Subcutaneous adipose tissue (tissue), 4 donors: ENCODE measurements around the gene RHBDF2. TPM values are rescaled to one million over a fixed set of nuclear protein-coding genes. Genes with fewer than 3 reads are reported as not detected.

Source experiments
- total RNA-seq, 4 donors: library from RNA; depleted of rRNA; stranded (reverse); fragments of >200 nt; gene quantifications; one replicate each; pipeline ENCODE4 v1.1.0, GENCODE V29; 2016
- TF ChIP-seq, protein P1 (sequence below): fragments of 450-650 bp; IDR thresholded peaks from one replicate; pipeline ENCODE4 v1.5.1; 2016; ENCODE audit warnings: low read depth, mild to moderate bottlenecking, control low read depth, antibody characterized with exemption, moderate library complexity

The RHBDF2 gene
- total RNA-seq, 4 donors from 2014 or later, result 23.2 to 68.0 (median 37.2) TPM

- TF ChIP-seq, protein P1, sequence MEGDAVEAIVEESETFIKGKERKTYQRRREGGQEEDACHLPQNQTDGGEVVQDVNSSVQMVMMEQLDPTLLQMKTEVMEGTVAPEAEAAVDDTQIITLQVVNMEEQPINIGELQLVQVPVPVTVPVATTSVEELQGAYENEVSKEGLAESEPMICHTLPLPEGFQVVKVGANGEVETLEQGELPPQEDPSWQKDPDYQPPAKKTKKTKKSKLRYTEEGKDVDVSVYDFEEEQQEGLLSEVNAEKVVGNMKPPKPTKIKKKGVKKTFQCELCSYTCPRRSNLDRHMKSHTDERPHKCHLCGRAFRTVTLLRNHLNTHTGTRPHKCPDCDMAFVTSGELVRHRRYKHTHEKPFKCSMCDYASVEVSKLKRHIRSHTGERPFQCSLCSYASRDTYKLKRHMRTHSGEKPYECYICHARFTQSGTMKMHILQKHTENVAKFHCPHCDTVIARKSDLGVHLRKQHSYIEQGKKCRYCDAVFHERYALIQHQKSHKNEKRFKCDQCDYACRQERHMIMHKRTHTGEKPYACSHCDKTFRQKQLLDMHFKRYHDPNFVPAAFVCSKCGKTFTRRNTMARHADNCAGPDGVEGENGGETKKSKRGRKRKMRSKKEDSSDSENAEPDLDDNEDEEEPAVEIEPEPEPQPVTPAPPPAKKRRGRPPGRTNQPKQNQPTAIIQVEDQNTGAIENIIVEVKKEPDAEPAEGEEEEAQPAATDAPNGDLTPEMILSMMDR, result no peak
These were observed 1.4 kb upstream of the RHBDF2 start for GRCh38 chr17:76502341-76503211.

DNA sequence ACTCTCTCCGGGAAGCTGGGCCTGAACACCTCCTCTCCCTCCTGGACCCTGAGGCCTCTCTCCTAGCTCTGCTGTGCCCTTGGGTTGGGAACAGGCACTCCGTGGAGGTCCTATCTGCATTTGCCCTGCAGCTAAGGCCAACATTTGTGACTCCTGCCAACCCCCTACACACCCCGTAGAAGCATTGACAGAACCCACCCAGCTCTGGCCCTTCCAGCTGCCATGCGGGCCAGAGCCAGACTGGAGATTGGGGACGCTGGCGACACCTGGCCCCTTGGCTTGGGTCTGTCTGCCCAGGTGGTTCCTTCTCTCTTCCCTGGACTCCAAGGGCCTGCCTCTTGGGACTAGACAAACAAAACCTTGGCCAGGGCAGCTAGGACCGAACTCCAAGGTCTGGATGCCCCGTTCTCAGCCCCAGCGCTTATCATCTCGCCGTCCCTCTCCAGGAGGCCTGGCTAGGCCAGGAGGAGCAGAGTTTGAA lies 644 bp upstream of the RHBDF2 start:
- TF ChIP-seq, protein P1, result no peak

GRCh38 chr17:76500747-76501017 lies 541 bp downstream of the RHBDF2 start:
- TF ChIP-seq, protein P1, result no peak

DNA sequence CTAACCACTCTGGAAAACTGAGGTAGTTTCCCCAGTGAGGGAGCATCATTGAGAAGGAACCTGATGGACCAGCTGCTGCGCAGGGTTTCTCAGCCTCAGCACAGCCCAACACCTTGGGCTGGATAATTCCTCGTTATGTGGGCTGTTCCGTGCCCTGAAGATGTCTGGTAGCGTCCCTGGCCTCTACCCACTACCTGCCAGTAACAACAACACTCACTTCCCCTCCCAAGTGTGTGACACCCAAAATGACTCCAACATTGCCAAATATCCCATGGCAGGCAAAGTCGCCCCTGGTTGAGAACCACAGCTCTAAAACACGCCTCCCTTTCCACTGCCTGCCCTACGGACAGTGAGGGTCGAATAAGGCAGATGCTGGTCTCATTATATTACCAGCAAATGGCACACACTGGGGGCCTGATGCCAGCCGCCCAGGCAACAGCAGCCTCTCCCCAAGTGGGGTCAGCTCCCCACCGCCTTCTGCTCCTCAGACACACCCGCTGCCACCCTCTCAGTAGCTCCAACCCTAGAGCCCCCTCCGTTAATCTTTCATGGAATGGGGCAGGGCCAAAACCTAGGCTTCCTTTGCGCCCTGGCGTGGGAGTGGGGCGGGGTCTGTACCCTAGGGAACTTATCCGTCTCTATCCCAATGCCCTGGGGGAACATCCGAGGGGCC lies 1.0 kb downstream of the RHBDF2 start:
- TF ChIP-seq, protein P1, result no peak

- TF ChIP-seq, protein P1, result no peak
These were observed 2.0 kb downstream of the RHBDF2 start for GRCh38 chr17:76499267-76499667.

- TF ChIP-seq, protein P1, result no peak
These were observed 2.4 kb downstream of the RHBDF2 start for GRCh38 chr17:76498876-76499251.

DNA sequence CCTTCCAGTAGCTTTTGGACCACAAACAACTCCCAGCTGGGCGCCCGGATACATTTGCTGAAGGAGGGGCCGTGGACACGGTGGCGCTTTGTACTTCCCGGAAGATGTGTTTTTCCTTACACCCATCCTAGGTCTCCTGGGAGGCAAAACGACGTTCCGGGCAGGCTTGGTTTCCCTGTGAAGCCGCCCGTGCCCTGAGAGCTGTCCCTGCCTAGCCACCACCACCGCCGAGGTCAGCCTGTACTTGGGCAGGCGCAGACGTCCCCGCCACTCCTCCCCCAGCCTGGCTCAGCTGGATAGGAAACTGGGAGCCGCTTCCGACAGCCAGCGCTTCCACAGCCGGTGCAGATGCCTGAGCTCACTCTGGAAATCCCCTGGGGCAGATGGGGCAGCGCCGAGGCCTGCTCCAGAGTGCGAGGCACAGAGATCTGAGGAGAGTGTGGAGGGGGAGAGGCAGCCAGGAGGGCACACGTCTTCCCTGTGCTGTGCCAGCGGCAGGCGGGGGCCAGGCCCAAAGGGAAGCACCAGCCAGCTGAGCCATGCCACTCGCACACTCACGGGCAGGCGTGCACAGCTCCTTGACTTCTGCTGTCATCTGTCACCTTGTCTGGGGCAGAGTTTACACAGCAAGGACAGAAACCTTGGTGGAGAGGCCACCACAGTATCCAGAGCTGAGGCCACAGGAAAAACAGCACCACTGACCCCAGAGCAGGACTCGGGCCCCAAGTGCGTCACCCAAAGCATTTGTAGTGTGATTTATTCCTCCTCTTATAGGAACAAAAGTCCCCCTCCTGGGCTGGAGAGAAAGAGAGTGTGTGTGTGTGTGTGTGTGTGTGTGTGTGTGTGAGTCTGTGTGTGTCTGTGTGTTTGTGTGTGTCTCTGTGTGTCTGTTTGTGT lies 3.0 kb downstream of the RHBDF2 start:
- TF ChIP-seq, protein P1, result no peak
